ENCODE results near the gene PHLPP1.

Gene PHLPP1

GRCh38 chr18:62997076-62997475, 281.7 kb downstream of the PHLPP1 start:
- Histone ChIP-seq H3K36me3 (ENCODE audit: insufficient read depth, low read length) (no peaks in the 10 kb centered on the region), H3K27ac (ENCODE audit: low read depth, low read length) (no peak overlapping the region), H3K9ac (ENCODE audit: low read depth, low read length) (no peak overlapping the region), H3K27me3 (ENCODE audit: insufficient read depth, low read length) (no peaks in the 10 kb centered on the region), H3K4me1 (ENCODE audit: insufficient read depth, low read length) (no peaks in the 10 kb centered on the region), H3K4me3 (ENCODE audit: low read length) (no peak overlapping the region), H3K9me3 (ENCODE audit: insufficient read depth, low read depth, low read length) (no peaks in the 10 kb centered on the region)
- 95% methylated on average over 4 of the region's 4 CpGs for WGBS

- Histone ChIP-seq H3K4me1 (ENCODE audit: insufficient read depth, low read length) (no peaks in the 10 kb centered on the region), H3K9ac (ENCODE audit: low read depth, low read length) (no peak overlapping the region), H3K36me3 (ENCODE audit: insufficient read depth, low read length) (no peaks in the 10 kb centered on the region), H3K27me3 (ENCODE audit: insufficient read depth, low read length) (no peaks in the 10 kb centered on the region), H3K27ac (ENCODE audit: low read depth, low read length) (no peak overlapping the region), H3K4me3 (ENCODE audit: low read length) (no peak overlapping the region), H3K9me3 (ENCODE audit: insufficient read depth, low read depth, low read length) (no peaks in the 10 kb centered on the region)
- 95% methylated on average over 7 of the region's 7 CpGs for WGBS
Measured at GRCh38 chr18:62998443-62998842, 283.1 kb downstream of the PHLPP1 start.

- no peaks in the 10 kb centered on the region for H3K9me3 ChIP-seq (ENCODE audit: insufficient read depth, low read depth, low read length)
- H3K4me1 ChIP-seq (ENCODE audit: insufficient read depth, low read length), result no peaks in the 10 kb centered on the region
- H3K9ac ChIP-seq (ENCODE audit: low read depth, low read length), result no peak overlapping the region
- no peaks in the 10 kb centered on the region for H3K36me3 ChIP-seq (ENCODE audit: insufficient read depth, low read length)
- 90% methylated on average over 7 of the region's 7 CpGs for WGBS
- H3K4me3 ChIP-seq (ENCODE audit: low read length), result no peak overlapping the region
- H3K27me3 ChIP-seq (ENCODE audit: insufficient read depth, low read length), result no peaks in the 10 kb centered on the region
- no peak overlapping the region for H3K27ac ChIP-seq (ENCODE audit: low read depth, low read length)
Measured at GRCh38 chr18:62999392-62999791, 284.1 kb downstream of the PHLPP1 start.

- H3K9me3 ChIP-seq (ENCODE audit: insufficient read depth, low read depth, low read length), result no peaks in the 10 kb centered on the region
- H3K4me1 ChIP-seq (ENCODE audit: insufficient read depth, low read length), result no peaks in the 10 kb centered on the region
- WGBS, result 97% methylated on average over 6 of the region's 6 CpGs
- no peak overlapping the region for H3K9ac ChIP-seq (ENCODE audit: low read depth, low read length)
- no peaks in the 10 kb centered on the region for H3K27me3 ChIP-seq (ENCODE audit: insufficient read depth, low read length)
- no peak overlapping the region for H3K27ac ChIP-seq (ENCODE audit: low read depth, low read length)
- H3K36me3 ChIP-seq (ENCODE audit: insufficient read depth, low read length), result no peaks in the 10 kb centered on the region
- no peak overlapping the region for H3K4me3 ChIP-seq (ENCODE audit: low read length)
Measured at GRCh38 chr18:62999921-63000320, 284.6 kb downstream of the PHLPP1 start.

DNA sequence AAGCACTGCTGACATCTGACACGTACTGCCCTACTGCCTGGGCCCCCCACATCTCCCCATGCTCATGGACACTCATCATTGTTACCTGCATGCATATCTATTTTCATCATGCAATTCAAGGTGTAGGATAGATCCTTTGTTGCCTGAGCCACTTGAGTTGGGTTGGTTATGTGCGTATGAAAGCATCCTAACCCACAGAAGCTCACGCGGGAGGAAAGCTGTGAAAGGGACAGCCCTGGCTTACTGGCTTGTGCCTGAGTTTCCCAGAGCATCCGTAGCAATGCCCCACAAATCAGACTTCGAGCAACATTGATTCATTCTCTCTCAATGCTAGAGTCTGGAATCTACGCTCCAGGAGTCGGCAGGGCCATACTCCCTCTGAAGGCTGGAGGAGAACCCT, 285.5 kb downstream of the PHLPP1 start:
- Histone ChIP-seq H3K4me3 (ENCODE audit: low read length) (no peak overlapping the region), H3K9me3 (ENCODE audit: insufficient read depth, low read depth, low read length) (no peaks in the 10 kb centered on the region), H3K9ac (ENCODE audit: low read depth, low read length) (no peak overlapping the region), H3K4me1 (ENCODE audit: insufficient read depth, low read length) (no peaks in the 10 kb centered on the region), H3K27me3 (ENCODE audit: insufficient read depth, low read length) (no peaks in the 10 kb centered on the region), H3K36me3 (ENCODE audit: insufficient read depth, low read length) (no peaks in the 10 kb centered on the region), H3K27ac (ENCODE audit: low read depth, low read length) (no peak overlapping the region)
- WGBS, result 90% methylated on average over 8 of the region's 8 CpGs

- Histone ChIP-seq H3K27ac (ENCODE audit: low read depth, low read length) (no peak overlapping the region), H3K9me3 (ENCODE audit: insufficient read depth, low read depth, low read length) (no peaks in the 10 kb centered on the region), H3K4me1 (ENCODE audit: insufficient read depth, low read length) (no peaks in the 10 kb centered on the region), H3K27me3 (ENCODE audit: insufficient read depth, low read length) (no peaks in the 10 kb centered on the region), H3K36me3 (ENCODE audit: insufficient read depth, low read length) (no peaks in the 10 kb centered on the region), H3K4me3 (ENCODE audit: low read length) (no peak overlapping the region), H3K9ac (ENCODE audit: low read depth, low read length) (no peak overlapping the region)
- WGBS, result 96% methylated on average over 5 of the region's 5 CpGs
Measured at GRCh38 chr18:63001861-63002260, 286.5 kb downstream of the PHLPP1 start.

DNA sequence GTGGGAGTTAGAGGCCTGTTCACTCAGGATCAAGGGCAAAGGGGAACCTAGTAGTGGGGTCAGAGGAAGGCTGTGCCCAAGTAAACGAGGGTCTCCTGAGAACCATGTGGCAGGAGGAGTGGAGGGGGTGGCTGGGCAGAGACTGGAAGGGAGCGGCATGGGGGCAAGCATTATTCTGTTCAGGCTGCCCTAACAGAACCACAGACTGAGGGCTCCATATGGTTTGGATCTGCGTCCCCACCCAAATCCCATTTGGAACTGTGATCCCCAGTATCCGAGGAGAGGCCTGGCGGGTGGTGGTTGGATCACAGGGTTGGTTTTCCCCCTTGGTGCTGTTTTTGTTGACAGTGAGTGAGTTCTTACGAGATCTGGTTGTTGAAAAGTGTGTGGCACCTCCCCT, 287.0 kb downstream of the PHLPP1 start:
- H3K27ac ChIP-seq (ENCODE audit: low read depth, low read length), result no peak overlapping the region
- H3K27me3 ChIP-seq (ENCODE audit: insufficient read depth, low read length), result no peaks in the 10 kb centered on the region
- 91% methylated on average over 5 of the region's 6 CpGs for WGBS
- no peaks in the 10 kb centered on the region for H3K36me3 ChIP-seq (ENCODE audit: insufficient read depth, low read length)
- no peak overlapping the region for H3K9ac ChIP-seq (ENCODE audit: low read depth, low read length)
- no peak overlapping the region for H3K4me3 ChIP-seq (ENCODE audit: low read length)
- no peaks in the 10 kb centered on the region for H3K9me3 ChIP-seq (ENCODE audit: insufficient read depth, low read depth, low read length)
- no peaks in the 10 kb centered on the region for H3K4me1 ChIP-seq (ENCODE audit: insufficient read depth, low read length)

- WGBS, result 85% methylated on average over 9 of the region's 9 CpGs
- H3K27ac ChIP-seq (ENCODE audit: low read depth, low read length), result no peak overlapping the region
- H3K4me1 ChIP-seq (ENCODE audit: insufficient read depth, low read length), result no peaks in the 10 kb centered on the region
Measured at GRCh38 chr18:63002803-63003445, 287.6 kb downstream of the PHLPP1 start.

DNA sequence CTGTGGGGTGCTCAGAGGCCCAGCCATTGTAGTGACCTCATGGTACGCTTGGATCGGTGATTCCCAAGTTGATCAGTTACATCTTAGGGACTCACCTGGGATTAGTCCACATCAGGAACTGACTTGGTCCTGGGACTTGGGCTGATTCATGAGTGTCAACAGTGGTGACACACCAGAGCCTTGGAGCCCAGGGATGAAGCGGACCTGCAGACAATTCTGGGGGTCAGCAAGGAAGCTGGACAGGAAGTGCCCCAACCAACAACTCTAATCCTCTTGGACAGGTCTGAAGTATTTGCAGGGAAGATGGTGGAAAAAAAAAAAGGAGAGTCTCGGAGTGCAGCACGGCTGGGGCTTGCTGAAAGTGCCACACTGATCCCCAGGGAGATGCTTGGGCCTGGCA, 288.6 kb downstream of the PHLPP1 start:
- Histone ChIP-seq H3K4me1 (ENCODE audit: insufficient read depth, low read length) (no peaks in the 10 kb centered on the region), H3K4me3 (ENCODE audit: low read length) (no peak overlapping the region), H3K27me3 (ENCODE audit: insufficient read depth, low read length) (no peaks in the 10 kb centered on the region), H3K27ac (ENCODE audit: low read depth, low read length) (no peak overlapping the region), H3K9ac (ENCODE audit: low read depth, low read length) (no peak overlapping the region), H3K9me3 (ENCODE audit: insufficient read depth, low read depth, low read length) (no peaks in the 10 kb centered on the region), H3K36me3 (ENCODE audit: insufficient read depth, low read length) (no peaks in the 10 kb centered on the region)
- WGBS, result 95% methylated on average over 5 of the region's 5 CpGs

More at GRCh38 chr18:63002803-63003445, 287.6 kb downstream of the PHLPP1 start:
- no peaks in the 10 kb centered on the region for H3K9me3 ChIP-seq (ENCODE audit: insufficient read depth, low read depth, low read length)
- no peak overlapping the region for H3K4me3 ChIP-seq (ENCODE audit: low read length)
- no peaks in the 10 kb centered on the region for H3K27me3 ChIP-seq (ENCODE audit: insufficient read depth, low read length)
- no peak overlapping the region for H3K9ac ChIP-seq (ENCODE audit: low read depth, low read length)
- no peaks in the 10 kb centered on the region for H3K36me3 ChIP-seq (ENCODE audit: insufficient read depth, low read length)

DNA sequence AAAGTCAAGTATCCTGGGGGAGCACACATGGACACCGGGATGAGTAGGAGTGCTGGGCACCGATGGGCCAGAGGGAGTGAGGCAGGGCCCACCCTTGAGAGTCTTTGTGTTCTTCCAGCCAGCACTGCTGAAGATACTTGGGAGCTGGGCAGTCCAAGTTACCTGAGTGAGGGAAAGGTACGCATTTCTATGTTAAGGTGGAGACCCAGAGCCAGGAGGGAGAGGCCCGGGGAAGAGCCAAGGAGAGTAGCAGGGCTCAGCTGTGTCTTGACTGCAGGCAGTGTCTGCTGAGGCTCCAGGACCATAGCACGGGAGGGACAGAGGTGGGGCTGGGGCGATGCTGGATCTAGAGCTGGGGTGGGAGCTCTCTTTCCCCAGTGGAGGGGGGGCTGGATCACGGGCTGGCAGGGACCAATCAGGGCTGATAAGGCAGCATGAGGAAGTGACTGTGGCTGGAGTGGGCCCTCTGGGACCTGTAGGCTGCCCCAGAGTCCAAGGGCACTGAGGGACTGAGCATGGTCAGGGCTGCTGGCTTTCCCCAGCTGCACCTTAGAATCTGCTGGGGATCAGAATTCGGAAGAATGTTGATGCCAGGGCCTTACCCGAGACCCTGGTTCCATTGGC, 289.2 kb downstream of the PHLPP1 start:
- Histone ChIP-seq H3K9me3 (ENCODE audit: insufficient read depth, low read depth, low read length) (no peaks in the 10 kb centered on the region), H3K27ac (ENCODE audit: low read depth, low read length) (no peak overlapping the region), H3K4me3 (ENCODE audit: low read length) (no peak overlapping the region), H3K9ac (ENCODE audit: low read depth, low read length) (no peak overlapping the region), H3K27me3 (ENCODE audit: insufficient read depth, low read length) (no peaks in the 10 kb centered on the region), H3K36me3 (ENCODE audit: insufficient read depth, low read length) (no peaks in the 10 kb centered on the region), H3K4me1 (ENCODE audit: insufficient read depth, low read length) (no peaks in the 10 kb centered on the region)
- 93% methylated on average over 9 of the region's 9 CpGs for WGBS

- no peak overlapping the region for H3K27ac ChIP-seq (ENCODE audit: low read depth, low read length)
- no peaks in the 10 kb centered on the region for H3K9me3 ChIP-seq (ENCODE audit: insufficient read depth, low read depth, low read length)
- no peaks in the 10 kb centered on the region for H3K4me1 ChIP-seq (ENCODE audit: insufficient read depth, low read length)
- no peak overlapping the region for H3K4me3 ChIP-seq (ENCODE audit: low read length)
- 92% methylated on average over 8 of the region's 8 CpGs for WGBS
- H3K36me3 ChIP-seq (ENCODE audit: insufficient read depth, low read length), result no peaks in the 10 kb centered on the region
- no peaks in the 10 kb centered on the region for H3K27me3 ChIP-seq (ENCODE audit: insufficient read depth, low read length)
- no peak overlapping the region for H3K9ac ChIP-seq (ENCODE audit: low read depth, low read length)
Measured at GRCh38 chr18:63005306-63005705, 290.0 kb downstream of the PHLPP1 start.

DNA sequence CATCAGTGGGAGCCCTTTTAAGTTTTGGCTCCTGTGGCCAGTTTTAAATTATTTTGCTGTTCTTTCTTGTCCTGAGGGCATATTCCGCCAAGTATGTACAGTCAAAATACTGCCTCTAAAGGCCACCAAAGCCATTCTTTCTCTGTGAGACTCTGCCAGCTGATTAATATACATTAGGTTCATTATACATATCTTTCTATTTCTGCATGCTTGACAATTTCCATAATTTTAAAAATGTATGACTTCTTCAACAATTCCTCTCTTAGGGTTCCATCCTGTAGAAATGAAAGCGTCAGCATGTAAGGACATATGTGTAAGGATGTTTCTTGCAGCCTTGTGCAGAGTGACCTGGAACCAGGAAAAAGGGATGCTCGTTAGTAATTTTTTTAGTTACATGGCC, 291.9 kb downstream of the PHLPP1 start:
- 94% methylated on average over 3 of the region's 3 CpGs for WGBS
- no peak overlapping the region for H3K27ac ChIP-seq (ENCODE audit: low read depth, low read length)
- no peaks in the 10 kb centered on the region for H3K4me1 ChIP-seq (ENCODE audit: insufficient read depth, low read length)
- no peaks in the 10 kb centered on the region for H3K36me3 ChIP-seq (ENCODE audit: insufficient read depth, low read length)
- H3K4me3 ChIP-seq (ENCODE audit: low read length), result no peak overlapping the region
- no peaks in the 10 kb centered on the region for H3K27me3 ChIP-seq (ENCODE audit: insufficient read depth, low read length)
- no peaks in the 10 kb centered on the region for H3K9me3 ChIP-seq (ENCODE audit: insufficient read depth, low read depth, low read length)
- H3K9ac ChIP-seq (ENCODE audit: low read depth, low read length), result no peak overlapping the region
